Endothelial cell (in vitro differentiated cells): ENCODE data around the gene TRIM38. TPM values are rescaled to one million over a fixed set of nuclear protein-coding genes. Genes with fewer than 3 reads are reported as not detected.

Source experiments
- DNase-seq: peaks from one replicate; pipeline ENCODE4 v3.0.0; 2021; ENCODE audit warnings: low spot score
- H3K27ac Mint-ChIP-seq: one replicate; pipeline ENCODE4 v1.8.0; 2021; ENCODE audit warnings: mixed read lengths, inconsistent platforms; ENCODE audit not compliant: unreplicated experiment
- H3K27me3 Mint-ChIP-seq: one replicate; pipeline ENCODE4 v1.8.0; 2021; ENCODE audit warnings: mild to moderate bottlenecking, moderate library complexity, mixed read lengths, inconsistent platforms; ENCODE audit not compliant: unreplicated experiment
- H3K36me3 Mint-ChIP-seq: one replicate; pipeline ENCODE4 v1.8.0; 2021; ENCODE audit warnings: mild to moderate bottlenecking, low read depth, mixed read lengths, inconsistent platforms; ENCODE audit not compliant: unreplicated experiment
- H3K4me1 Mint-ChIP-seq: one replicate; pipeline ENCODE4 v1.8.0; 2021; ENCODE audit warnings: mild to moderate bottlenecking, mixed read lengths, inconsistent platforms; ENCODE audit not compliant: unreplicated experiment
- H3K4me3 Mint-ChIP-seq: one replicate; pipeline ENCODE4 v1.8.0; 2021; ENCODE audit warnings: mild to moderate bottlenecking, mixed read lengths, inconsistent platforms; ENCODE audit not compliant: unreplicated experiment
- H3K9me3 Mint-ChIP-seq: one replicate; pipeline ENCODE4 v1.8.0; 2021; ENCODE audit warnings: mixed read lengths, inconsistent platforms; ENCODE audit not compliant: unreplicated experiment
- total RNA-seq: library from RNA; stranded (reverse); fragmentation: NEBNext Ultra II Directional; extraction: Animal tissue kit (Norgen Biotek cat#: 25700); gene quantifications from one replicate; pipeline ENCODE4 v1.2.1, GENCODE V29; 2021; ENCODE audit not compliant: unreplicated experiment
- TF ChIP-seq, protein P1 (sequence below): fragments of 200-600 bp; sonication (generic); IDR thresholded peaks from one replicate; pipeline ENCODE4 v1.5.0; 2021; ENCODE audit warnings: antibody characterized with exemption; ENCODE audit not compliant: unreplicated experiment

TRIM38 gene
- total RNA-seq, 1 donor from 2014 or later: 3.8 TPM

DNA sequence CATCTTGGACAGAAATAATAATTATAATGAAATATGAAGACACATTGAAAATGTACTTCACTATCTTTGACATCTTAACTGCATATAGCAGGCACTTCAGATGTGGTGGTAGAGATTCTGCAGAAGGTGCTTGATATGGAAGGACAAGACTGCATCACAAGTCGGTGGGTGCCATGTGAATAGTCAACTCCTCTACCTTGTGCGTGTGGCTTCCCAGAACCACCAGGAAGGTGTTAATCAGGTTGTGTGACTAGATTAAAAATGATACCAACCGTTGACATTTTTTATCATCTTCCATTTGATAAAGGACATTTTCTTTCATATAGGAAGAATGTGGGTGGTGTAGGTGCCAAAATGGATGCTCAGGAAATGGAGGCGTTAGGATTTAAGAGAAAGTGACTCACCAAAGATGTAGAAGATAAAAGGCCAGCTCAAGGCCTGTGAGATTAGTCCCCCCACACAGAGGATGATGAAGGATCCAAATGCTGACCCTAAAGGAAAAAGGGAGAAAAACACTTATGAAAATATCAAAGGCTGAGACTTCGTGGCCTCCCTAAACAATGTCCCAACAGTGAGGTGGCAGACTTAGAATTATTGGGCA lies 44.4 kb upstream of the TRIM38 start:
- Mint-ChIP-seq H3K9me3 (no peaks in the 10 kb centered on the region), H3K27me3 (no peaks in the 10 kb centered on the region), H3K27ac (no peak overlapping the region), H3K36me3 (no peaks in the 10 kb centered on the region), H3K4me1 (no peaks in the 10 kb centered on the region), H3K4me3 (no peak overlapping the region)
- TF ChIP-seq, protein P1, sequence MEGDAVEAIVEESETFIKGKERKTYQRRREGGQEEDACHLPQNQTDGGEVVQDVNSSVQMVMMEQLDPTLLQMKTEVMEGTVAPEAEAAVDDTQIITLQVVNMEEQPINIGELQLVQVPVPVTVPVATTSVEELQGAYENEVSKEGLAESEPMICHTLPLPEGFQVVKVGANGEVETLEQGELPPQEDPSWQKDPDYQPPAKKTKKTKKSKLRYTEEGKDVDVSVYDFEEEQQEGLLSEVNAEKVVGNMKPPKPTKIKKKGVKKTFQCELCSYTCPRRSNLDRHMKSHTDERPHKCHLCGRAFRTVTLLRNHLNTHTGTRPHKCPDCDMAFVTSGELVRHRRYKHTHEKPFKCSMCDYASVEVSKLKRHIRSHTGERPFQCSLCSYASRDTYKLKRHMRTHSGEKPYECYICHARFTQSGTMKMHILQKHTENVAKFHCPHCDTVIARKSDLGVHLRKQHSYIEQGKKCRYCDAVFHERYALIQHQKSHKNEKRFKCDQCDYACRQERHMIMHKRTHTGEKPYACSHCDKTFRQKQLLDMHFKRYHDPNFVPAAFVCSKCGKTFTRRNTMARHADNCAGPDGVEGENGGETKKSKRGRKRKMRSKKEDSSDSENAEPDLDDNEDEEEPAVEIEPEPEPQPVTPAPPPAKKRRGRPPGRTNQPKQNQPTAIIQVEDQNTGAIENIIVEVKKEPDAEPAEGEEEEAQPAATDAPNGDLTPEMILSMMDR: no peak
- DNase-seq: no peak

DNA sequence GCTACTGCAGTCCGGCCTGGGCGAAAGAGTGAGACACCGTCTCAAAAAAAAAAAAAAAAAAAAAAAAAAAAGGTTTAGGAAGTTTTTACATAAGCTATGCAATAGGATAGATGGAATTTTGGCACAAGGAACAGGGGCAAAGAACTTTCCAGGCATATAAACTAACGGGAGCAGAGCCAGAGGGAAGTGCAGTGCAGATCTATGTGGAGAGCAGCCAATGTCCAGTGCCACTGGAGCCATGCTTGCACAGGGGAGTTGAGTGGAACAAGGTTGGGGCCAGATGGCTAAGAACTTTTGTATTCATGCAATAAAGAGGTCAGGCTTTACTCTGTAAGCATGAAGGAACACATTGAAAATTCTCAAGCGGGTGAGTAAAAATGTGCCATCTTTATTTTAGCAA lies 42.9 kb upstream of the TRIM38 start:
- H3K36me3 Mint-ChIP-seq: no peaks in the 10 kb centered on the region
- no peak overlapping the region for H3K4me3 Mint-ChIP-seq
- no peak for DNase-seq
- H3K9me3 Mint-ChIP-seq: no peaks in the 10 kb centered on the region
- H3K27me3 Mint-ChIP-seq: no peaks in the 10 kb centered on the region
- TF ChIP-seq, protein P1: no peak
- H3K27ac Mint-ChIP-seq: no peak overlapping the region
- no peaks in the 10 kb centered on the region for H3K4me1 Mint-ChIP-seq

GRCh38 chr6:25921525-25922203 lies 40.9 kb upstream of the TRIM38 start:
- no peaks in the 10 kb centered on the region for H3K27me3 Mint-ChIP-seq
- H3K36me3 Mint-ChIP-seq: no peaks in the 10 kb centered on the region
- TF ChIP-seq, protein P1: no peak
- DNase-seq: no peak
- no peaks in the 10 kb centered on the region for H3K9me3 Mint-ChIP-seq
- no peak overlapping the region for H3K4me3 Mint-ChIP-seq
- no peaks in the 10 kb centered on the region for H3K4me1 Mint-ChIP-seq
- H3K27ac Mint-ChIP-seq: no peak overlapping the region

DNA sequence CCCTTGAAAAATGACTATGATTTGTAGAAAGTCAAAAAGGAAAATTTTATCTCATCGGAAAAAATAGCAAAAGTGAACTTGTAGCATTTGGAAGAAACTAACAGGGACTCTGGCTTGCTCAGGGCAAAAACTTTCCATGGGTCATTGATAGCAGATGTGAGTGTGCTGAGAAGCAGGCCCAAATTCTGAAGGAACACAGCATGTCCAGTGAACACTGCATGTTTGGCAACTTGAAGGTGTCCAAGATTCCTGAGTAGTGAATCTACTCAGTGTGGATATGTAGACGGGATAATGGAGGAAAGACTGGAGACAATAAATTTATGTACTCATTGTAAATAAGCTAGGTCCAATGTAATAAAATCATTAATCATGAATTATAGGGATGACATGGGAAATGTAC lies 40.3 kb upstream of the TRIM38 start:
- DNase-seq: no peak
- H3K9me3 Mint-ChIP-seq: no peaks in the 10 kb centered on the region
- H3K27ac Mint-ChIP-seq: no peak overlapping the region
- H3K4me3 Mint-ChIP-seq: no peak overlapping the region
- TF ChIP-seq, protein P1: no peak
- H3K27me3 Mint-ChIP-seq: no peaks in the 10 kb centered on the region
- H3K36me3 Mint-ChIP-seq: no peaks in the 10 kb centered on the region
- H3K4me1 Mint-ChIP-seq: no peaks in the 10 kb centered on the region

GRCh38 chr6:25925876-25926275 lies 36.7 kb upstream of the TRIM38 start:
- Mint-ChIP-seq H3K36me3 (no peaks in the 10 kb centered on the region), H3K27ac (no peak overlapping the region), H3K27me3 (no peaks in the 10 kb centered on the region), H3K9me3 (no peaks in the 10 kb centered on the region), H3K4me1 (no peaks in the 10 kb centered on the region), H3K4me3 (no peak overlapping the region)
- TF ChIP-seq, protein P1: no peak
- DNase-seq: no peak
